H9 (cell line): ENCODE measurements around the gene ABHD17B. TPM values are rescaled to one million over a fixed set of nuclear protein-coding genes. Genes with fewer than 3 reads are reported as not detected.

Experiments used
- DNase-seq: peaks from one replicate; pipeline ENCODE4 v3.0.0-alpha.2; 2017
- H2AFZ ChIP-seq: one replicate; pipeline ENCODE4 v1.6.1; 2013; ENCODE audit warnings: mild to moderate bottlenecking, low read length, control low read depth, moderate library complexity
- H2AK5ac ChIP-seq: 2 replicates; pipeline ENCODE4 v1.6.1; 2013; ENCODE audit warnings: low read length, control low read depth, mixed read lengths; ENCODE audit not compliant: insufficient read length
- H2BK120ac ChIP-seq: one replicate; pipeline ENCODE4 v1.6.1; 2013; ENCODE audit warnings: low read depth, mild to moderate bottlenecking, low read length, control low read depth, inconsistent platforms; ENCODE audit not compliant: poor library complexity, severe bottlenecking
- H2BK12ac ChIP-seq: 2 replicates; pipeline ENCODE4 v1.6.1; 2013; ENCODE audit warnings: low read length, control low read depth, mixed read lengths, low read depth; ENCODE audit not compliant: insufficient read length
- H2BK15ac ChIP-seq: 2 replicates; pipeline ENCODE4 v1.6.1; 2013; ENCODE audit warnings: low read depth, low read length, control low read depth
- H2BK20ac ChIP-seq: one replicate; pipeline ENCODE4 v1.6.1; 2013; ENCODE audit warnings: low read depth, mild to moderate bottlenecking, low read length, control low read depth, inconsistent platforms; ENCODE audit not compliant: poor library complexity, severe bottlenecking
- H2BK5ac ChIP-seq: 2 replicates; pipeline ENCODE4 v1.6.1; 2013; ENCODE audit warnings: low read length, control low read depth, mixed read lengths; ENCODE audit not compliant: insufficient read length
- H3K14ac ChIP-seq: 2 replicates; pipeline ENCODE4 v1.6.1; 2013; ENCODE audit warnings: low read length, control low read depth; ENCODE audit not compliant: insufficient read depth
- H3K18ac ChIP-seq: 2 replicates; pipeline ENCODE4 v1.6.1; 2013; ENCODE audit warnings: low read depth, mild to moderate bottlenecking, mixed read lengths, low read length, control low read depth; ENCODE audit not compliant: insufficient read length
- H3K23ac ChIP-seq: 2 replicates; pipeline ENCODE4 v1.6.1; 2013; ENCODE audit warnings: low read length, control low read depth, mixed read lengths, low read depth; ENCODE audit not compliant: insufficient read length
- H3K23me2 ChIP-seq: 2 replicates; pipeline ENCODE4 v1.6.1; 2013; ENCODE audit warnings: low read depth, mild to moderate bottlenecking, mixed read lengths, low read length, control low read depth; ENCODE audit not compliant: insufficient read length, poor library complexity, severe bottlenecking
- H3K27ac ChIP-seq: 2 replicates; pipeline ENCODE4 v1.5.1; 2013; ENCODE audit warnings: low read length, control low read depth, mixed read lengths, low read depth; ENCODE audit not compliant: insufficient read length
- H3K27me3 ChIP-seq: 2 replicates; pipeline ENCODE4 v1.6.1; 2013; ENCODE audit warnings: low read length, control low read depth, inconsistent platforms; ENCODE audit not compliant: insufficient read depth
- H3K4ac ChIP-seq: 2 replicates; pipeline ENCODE4 v1.6.1; 2013; ENCODE audit warnings: low read depth, mild to moderate bottlenecking, control low read depth, inconsistent platforms, low read length, moderate library complexity
- H3K4me1 ChIP-seq: 2 replicates; pipeline ENCODE4 v1.6.1; 2013; ENCODE audit warnings: low read length, control low read depth, inconsistent platforms; ENCODE audit not compliant: insufficient read depth
- H3K4me2 ChIP-seq: 2 replicates; pipeline ENCODE4 v1.6.1; 2013; ENCODE audit warnings: low read length, control low read depth, mixed read lengths; ENCODE audit not compliant: insufficient read length, insufficient read depth
- H3K56ac ChIP-seq: 2 replicates; pipeline ENCODE4 v1.6.1; 2013; ENCODE audit warnings: low read depth, mild to moderate bottlenecking, mixed read lengths, low read length, control low read depth; ENCODE audit not compliant: insufficient read length
- H3K79me1 ChIP-seq: 2 replicates; pipeline ENCODE4 v1.6.1; 2013; ENCODE audit warnings: low read depth, mild to moderate bottlenecking, moderate library complexity, low read length, control low read depth, inconsistent platforms; ENCODE audit not compliant: insufficient read depth, poor library complexity, severe bottlenecking
- H3K79me2 ChIP-seq: 2 replicates; pipeline ENCODE4 v1.6.1; 2013; ENCODE audit warnings: low read length, control low read depth, inconsistent platforms; ENCODE audit not compliant: insufficient read depth
- H3K9ac ChIP-seq: 2 replicates; pipeline ENCODE4 v1.6.1; 2013; ENCODE audit warnings: low read length, control low read depth, mixed read lengths; ENCODE audit not compliant: insufficient read length; ENCODE audit errors: extremely low read depth
- H3K9me3 ChIP-seq: one replicate; pipeline ENCODE4 v1.6.1; 2013; ENCODE audit warnings: low read depth, low read length, inconsistent platforms; ENCODE audit not compliant: control insufficient read depth
- H3T11ph ChIP-seq: one replicate; pipeline ENCODE4 v1.6.1; 2013; ENCODE audit warnings: mild to moderate bottlenecking, low read length, control low read depth, inconsistent platforms
- H4K20me1 ChIP-seq: one replicate; pipeline ENCODE4 v1.6.1; 2013; ENCODE audit not compliant: control insufficient read depth, insufficient read length, insufficient read depth
- H4K5ac ChIP-seq: 2 replicates; pipeline ENCODE4 v1.6.1; 2013; ENCODE audit warnings: low read depth, mild to moderate bottlenecking, mixed read lengths, low read length, control low read depth; ENCODE audit not compliant: insufficient read length
- H4K8ac ChIP-seq: replicated peaks from 2 replicates; pipeline ENCODE4 v1.6.1; 2013; ENCODE audit warnings: low read length, control low read depth, mixed read lengths, low read depth; ENCODE audit not compliant: insufficient read length
- H4K91ac ChIP-seq: 2 replicates; pipeline ENCODE4 v1.6.1; 2013; ENCODE audit warnings: low read depth, mild to moderate bottlenecking, moderate library complexity, mixed read lengths, low read length, control low read depth; ENCODE audit not compliant: insufficient read length
- H3K27ac Mint-ChIP-seq, 3 experiments: 2 replicates in 2 of 3; 3 replicates in 1 of 3; pipeline ENCODE4 v1.8.0; 2020 to 2021; ENCODE audit warnings: mixed read lengths in 3 of 3, mild to moderate bottlenecking in 1 of 3, moderate library complexity in 1 of 3
- H3K27me3 Mint-ChIP-seq: 2 replicates; pipeline ENCODE4 v1.8.0; 2021; ENCODE audit warnings: low read depth, mild to moderate bottlenecking, moderate library complexity, mixed read lengths
- H3K36me3 Mint-ChIP-seq, 3 experiments: 2 replicates in 2 of 3; 3 replicates in 1 of 3; pipeline ENCODE4 v1.8.0; 2020 to 2021; ENCODE audit warnings: low read depth in 3 of 3, mixed read lengths in 3 of 3; ENCODE audit not compliant: insufficient read depth in 1 of 3
- H3K4me1 Mint-ChIP-seq, 2 experiments: 2 replicates each; pipeline ENCODE4 v1.8.0; 2020; ENCODE audit warnings: mixed read lengths in 2 of 2
- H3K4me3 Mint-ChIP-seq, 2 experiments: 2 replicates in 1 of 2; 3 replicates in 1 of 2; pipeline ENCODE4 v1.8.0; 2020 to 2021; ENCODE audit warnings: mild to moderate bottlenecking in 2 of 2, mixed read lengths in 2 of 2, moderate library complexity in 1 of 2
- H3K9me3 Mint-ChIP-seq, 2 experiments: 2 replicates in 1 of 2; 3 replicates in 1 of 2; pipeline ENCODE4 v1.8.0; 2020; ENCODE audit warnings: mild to moderate bottlenecking in 2 of 2, mixed read lengths in 2 of 2, moderate library complexity in 1 of 2
- total RNA-seq: library from RNA; stranded (reverse); gene quantifications from 2 replicates; pipeline ENCODE4 v1.2.1, GENCODE V29; 2021
- TF ChIP-seq, protein P1 (sequence below): fragments of 200-600 bp; sonication (generic); conservative IDR thresholded peaks from 3 replicates; pipeline ENCODE4 v1.8.0; 2021; ENCODE audit warnings: antibody characterized with exemption, mild to moderate bottlenecking

ABHD17B gene
- total RNA-seq, 1 experiment from 2014 or later = 67.6 TPM

DNA sequence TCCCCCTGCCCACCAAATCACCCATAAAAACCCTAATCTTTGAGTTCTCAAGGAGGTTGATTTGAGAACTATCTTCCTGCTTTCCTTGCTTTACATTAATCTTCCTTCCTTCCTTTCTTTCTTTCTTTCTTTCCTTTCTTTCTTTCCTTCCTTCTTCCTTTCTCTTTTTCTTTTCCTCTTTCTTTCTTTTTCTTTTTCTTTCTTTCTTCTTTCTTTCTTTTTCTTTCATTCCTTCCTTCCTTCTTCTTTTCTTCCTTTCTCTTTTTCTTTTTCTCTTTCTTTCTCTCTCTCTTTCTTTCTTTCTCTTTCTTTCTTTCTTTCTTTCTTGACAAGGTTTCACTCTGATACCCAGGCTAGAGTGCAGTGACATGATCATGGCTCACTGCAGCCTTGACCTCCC lies 75.4 kb downstream of the ABHD17B start:
- Histone ChIP-seq H3K14ac (no peak overlapping the region), H3K79me1 (no peaks in the 10 kb centered on the region), H2BK12ac (no peak overlapping the region), H3K23me2 (no peaks in the 10 kb centered on the region), H2BK15ac (no peak overlapping the region), H2AFZ (no peak overlapping the region), H2BK5ac (no peak overlapping the region), H3K79me2 (no peaks in the 10 kb centered on the region), H4K8ac (no peak overlapping the region), H3K23ac (no peak overlapping the region), H3T11ph (no peak overlapping the region), H4K20me1 (no peaks in the 10 kb centered on the region), H2AK5ac (no peak overlapping the region), H3K27me3 (no peaks in the 10 kb centered on the region), H3K9ac (no peak overlapping the region), H3K9me3 (no peaks in the 10 kb centered on the region), H4K5ac (no peak overlapping the region), H3K4me1 (no peaks in the 10 kb centered on the region), H3K27ac (no peak overlapping the region), H3K4ac (no peak overlapping the region), H2BK20ac (no peak overlapping the region), H2BK120ac (no peak overlapping the region), H4K91ac (no peak overlapping the region), H3K18ac (no peak overlapping the region), H3K56ac (no peak overlapping the region), H3K4me2 (no peak overlapping the region)
- Mint-ChIP-seq H3K9me3 (peaks cover 18 to 20% of the 10 kb centered on the region in 2 experiments; a peak in 4 of 5 replicates), H3K27me3 (peaks cover 2% of the 10 kb centered on the region), H3K36me3 (peaks cover 0 to 20% (median 2%) of the 10 kb centered on the region in 3 experiments; a peak in 3 of 7 replicates), H3K4me1 (no peaks in the 10 kb centered on the region), H3K4me3 (no peak overlapping the region), H3K27ac (no peak overlapping the region)
- DNase-seq = no peak
- TF ChIP-seq, protein P1, sequence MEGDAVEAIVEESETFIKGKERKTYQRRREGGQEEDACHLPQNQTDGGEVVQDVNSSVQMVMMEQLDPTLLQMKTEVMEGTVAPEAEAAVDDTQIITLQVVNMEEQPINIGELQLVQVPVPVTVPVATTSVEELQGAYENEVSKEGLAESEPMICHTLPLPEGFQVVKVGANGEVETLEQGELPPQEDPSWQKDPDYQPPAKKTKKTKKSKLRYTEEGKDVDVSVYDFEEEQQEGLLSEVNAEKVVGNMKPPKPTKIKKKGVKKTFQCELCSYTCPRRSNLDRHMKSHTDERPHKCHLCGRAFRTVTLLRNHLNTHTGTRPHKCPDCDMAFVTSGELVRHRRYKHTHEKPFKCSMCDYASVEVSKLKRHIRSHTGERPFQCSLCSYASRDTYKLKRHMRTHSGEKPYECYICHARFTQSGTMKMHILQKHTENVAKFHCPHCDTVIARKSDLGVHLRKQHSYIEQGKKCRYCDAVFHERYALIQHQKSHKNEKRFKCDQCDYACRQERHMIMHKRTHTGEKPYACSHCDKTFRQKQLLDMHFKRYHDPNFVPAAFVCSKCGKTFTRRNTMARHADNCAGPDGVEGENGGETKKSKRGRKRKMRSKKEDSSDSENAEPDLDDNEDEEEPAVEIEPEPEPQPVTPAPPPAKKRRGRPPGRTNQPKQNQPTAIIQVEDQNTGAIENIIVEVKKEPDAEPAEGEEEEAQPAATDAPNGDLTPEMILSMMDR = no peak
